Renal cortex interstitium (tissue), 11 donors: ENCODE data around the gene SULT1C2. TPM values are rescaled to one million over a fixed set of nuclear protein-coding genes. Genes with fewer than 3 reads are reported as not detected.
"Not testable (repeated sequence)": the region's sequence is repeated elsewhere in the genome, so short reads cannot be mapped to it uniquely, and the experiment has no call there.

Experiments used
- DNase-seq, 11 donors: peaks; one replicate each; pipeline ENCODE4 v3.0.0-alpha.2; 2013; ENCODE audit warnings: low read depth in 9 of 11, low spot score in 4 of 11; ENCODE audit errors: extremely low read depth in 1 of 11
- polyA plus RNA-seq, 3 donors: library from polyadenylated mRNA; unstranded; fragments of 120-200 nt; gene quantifications; one replicate each; pipeline ENCODE4 v1.2.1, GENCODE V29; 2013; ENCODE audit not compliant: insufficient read length in 3 of 3

Gene SULT1C2
- polyA plus RNA-seq, 3 donors, result 43.6 to 113 (median 54.9) TPM

DNA sequence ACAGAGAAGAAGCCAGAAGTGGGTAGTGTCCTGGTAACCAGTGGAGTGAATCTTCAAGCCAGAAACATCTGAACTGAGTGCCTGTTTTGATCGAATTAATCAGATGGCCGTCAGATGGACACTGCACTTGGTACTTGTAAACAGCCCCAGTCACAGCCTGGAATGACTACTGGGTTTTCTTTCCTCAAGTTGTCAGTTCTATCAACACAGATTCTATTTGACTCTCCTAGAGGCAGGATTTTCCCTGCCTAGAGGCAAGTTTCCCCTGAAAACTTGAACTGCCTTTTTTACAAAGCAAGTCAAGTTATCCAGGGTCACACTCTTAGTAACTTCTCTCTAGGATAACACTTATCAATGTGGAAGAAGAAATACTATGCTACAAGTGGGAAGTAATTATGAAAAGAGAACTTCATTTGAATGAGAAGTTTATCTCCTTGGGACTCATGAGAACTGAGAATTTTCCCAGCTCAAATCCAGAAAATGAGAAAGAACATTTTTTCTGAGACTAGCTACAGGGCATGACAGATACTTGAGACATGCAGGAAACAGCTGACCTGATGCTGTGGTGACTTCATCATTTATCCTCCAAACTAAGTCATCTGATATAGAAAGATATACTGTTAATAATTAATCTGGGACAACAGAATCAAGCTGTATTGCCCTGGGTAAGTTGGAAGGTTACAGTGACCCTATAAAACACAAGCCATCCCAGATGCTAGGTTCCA lies 36.0 kb downstream of the SULT1C2 start:
- DNase-seq, result no peak

- DNase-seq, result no peak
Observed at GRCh38 chr2:108325756-108326155, 37.1 kb downstream of the SULT1C2 start.

DNA sequence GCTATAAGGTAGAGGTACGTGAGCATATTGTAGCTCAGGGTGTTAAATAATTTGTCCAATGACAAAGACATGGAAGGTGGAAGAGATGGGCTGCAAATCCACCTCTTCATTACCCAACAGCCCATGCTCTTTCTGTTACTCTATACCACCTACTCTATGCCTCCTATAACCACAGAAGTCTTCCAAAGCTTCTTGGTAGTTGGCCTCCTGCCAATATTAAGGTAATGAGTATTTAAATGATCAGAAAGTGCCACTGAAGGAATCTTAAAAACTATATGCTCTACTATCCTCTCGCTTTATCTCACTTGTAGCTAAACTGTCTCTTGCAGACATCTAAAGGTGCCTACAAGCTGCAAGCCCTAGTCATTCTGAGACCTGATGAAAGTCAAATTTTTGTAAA lies 41.1 kb downstream of the SULT1C2 start:
- DNase-seq, result no peak

DNA sequence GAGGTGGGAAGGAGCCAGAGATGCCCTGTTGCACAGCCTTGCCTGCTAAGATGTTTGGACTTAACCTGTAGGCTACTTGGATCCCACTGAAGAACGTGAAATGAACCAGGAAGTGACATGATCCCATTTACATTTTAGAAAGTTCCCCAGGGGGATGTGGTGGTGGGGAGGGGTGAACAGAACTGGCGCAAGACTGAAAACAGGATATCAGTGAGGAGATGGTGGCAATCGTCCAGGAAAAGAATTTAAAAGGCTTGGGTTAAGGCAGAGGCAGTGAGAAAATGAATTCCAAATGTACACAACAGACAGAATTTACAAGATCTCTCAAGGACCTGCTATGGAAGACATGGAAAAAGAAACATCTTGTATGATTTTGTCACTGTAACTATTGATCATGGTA lies 42.3 kb downstream of the SULT1C2 start:
- DNase-seq, result peak in 1 of 11 donors; percentile 20

DNA sequence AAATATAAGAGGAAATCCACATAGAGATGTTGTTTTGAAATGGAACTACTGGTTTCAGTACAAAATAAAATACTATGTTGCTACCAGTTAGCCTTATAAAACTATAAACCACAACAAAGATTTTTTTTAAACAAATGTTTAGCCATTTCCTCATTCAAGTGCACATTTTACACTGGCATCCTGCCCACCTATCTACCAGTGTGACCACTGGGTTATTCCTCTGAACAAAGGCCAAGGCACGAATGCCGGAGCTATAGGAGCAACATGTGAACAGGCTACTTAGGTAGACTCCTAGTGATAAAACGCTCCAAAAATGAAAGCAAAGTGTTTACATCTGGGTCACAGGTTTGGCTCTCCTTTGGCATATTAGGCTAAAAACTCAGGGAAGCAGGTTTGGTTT lies 57.3 kb downstream of the SULT1C2 start:
- DNase-seq, result no peak

DNA sequence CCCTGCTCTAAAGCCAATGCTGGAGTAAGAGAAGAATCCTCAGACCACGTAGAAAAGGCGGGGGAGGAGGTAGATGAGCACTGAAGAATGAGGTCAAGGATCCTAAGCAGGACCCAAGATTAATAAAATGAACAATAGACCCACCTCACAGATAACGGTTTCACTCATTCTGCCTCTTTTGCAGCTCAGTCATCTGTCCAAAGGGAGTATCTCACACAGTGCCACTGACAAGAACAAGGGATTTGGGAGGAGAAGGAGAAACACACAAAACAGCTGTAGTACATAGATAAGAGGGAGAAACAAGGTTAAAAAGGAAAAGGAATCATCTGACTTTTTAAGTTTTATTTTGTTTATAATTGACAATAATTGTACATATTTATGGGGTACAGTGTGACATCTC lies 58.1 kb downstream of the SULT1C2 start:
- no peak for DNase-seq

- DNase-seq, result no peak
Observed at GRCh38 chr2:108347786-108348185, 59.1 kb downstream of the SULT1C2 start.

- no peak for DNase-seq
Observed at GRCh38 chr2:108348816-108349570, 60.3 kb downstream of the SULT1C2 start.

DNA sequence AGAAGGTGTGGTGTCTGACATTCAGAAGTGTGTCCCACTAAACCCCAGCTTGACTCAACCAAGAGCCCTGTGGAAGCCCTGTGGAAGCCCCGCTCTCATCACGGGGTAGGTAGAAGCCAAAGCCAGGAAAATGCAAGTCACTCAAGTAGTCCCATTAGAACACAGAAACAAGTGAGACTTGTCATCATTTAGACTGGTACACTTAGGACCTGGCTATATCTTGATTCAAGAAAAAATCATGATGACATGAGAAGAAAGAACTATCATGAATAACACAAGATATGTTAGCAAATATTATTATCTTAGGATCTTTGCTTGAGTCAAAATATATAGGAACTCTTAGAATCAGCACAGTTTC lies 60.9 kb downstream of the SULT1C2 start:
- DNase-seq, result no peak

GRCh38 chr2:108351889-108352288 lies 63.2 kb downstream of the SULT1C2 start:
- no peak for DNase-seq

DNA sequence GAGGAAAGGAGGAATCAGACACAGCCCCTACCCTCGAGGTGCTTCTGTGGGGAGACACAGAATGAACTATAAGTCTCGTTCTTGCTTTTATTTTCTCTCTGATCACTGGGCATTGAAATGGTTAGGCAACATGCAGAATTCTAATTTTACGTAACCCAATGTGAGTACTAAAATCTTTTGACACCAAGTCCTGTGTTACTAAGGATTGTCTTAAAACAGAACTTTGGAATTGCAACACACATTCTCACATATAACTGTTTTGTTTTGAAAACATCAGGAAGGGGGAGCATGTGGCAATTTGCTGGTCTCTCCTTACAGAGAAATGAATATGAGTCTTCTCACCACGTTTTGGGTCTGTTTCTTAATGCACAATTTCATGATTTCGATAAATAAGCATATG lies 65.4 kb downstream of the SULT1C2 start:
- no peak for DNase-seq

- DNase-seq, result no peak
Observed at GRCh38 chr2:108355906-108356734, 67.4 kb downstream of the SULT1C2 start.

DNA sequence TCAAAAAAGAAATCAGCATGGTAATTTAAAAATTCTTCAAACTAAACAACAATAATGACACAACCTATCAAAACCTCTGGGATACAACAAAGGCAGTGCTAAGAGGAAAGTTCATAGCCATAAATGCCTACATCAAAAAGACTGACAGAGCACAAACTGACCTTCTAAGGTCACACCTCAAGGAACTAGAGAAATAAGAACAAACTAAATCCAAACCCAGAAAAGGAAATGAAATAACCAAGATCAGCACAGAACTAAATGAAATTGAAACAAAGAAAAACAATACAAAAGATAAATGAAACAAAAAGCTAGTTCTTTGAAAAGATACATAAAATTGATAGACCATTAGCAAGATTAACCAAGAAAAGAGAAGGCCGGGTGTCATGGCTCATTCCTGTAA lies 70.6 kb downstream of the SULT1C2 start:
- not testable (repeated sequence) for DNase-seq

Other genes starting within 250 kb of the SULT1C2 start
- not detected for gene SULT1C3, start 48.9 kb upstream of the SULT1C2 start, polyA plus RNA-seq
- gene SULT1C4, start 89.1 kb downstream of the SULT1C2 start, polyA plus RNA-seq, result 10 to 100 TPM; 39.8 to 65.9 (median 48.5) TPM
- gene GCC2, start 160.3 kb downstream of the SULT1C2 start, polyA plus RNA-seq, result 10 to 100 TPM; 46.8 to 79.0 (median 58.1) TPM
- gene LIMS1, start 245.6 kb downstream of the SULT1C2 start, polyA plus RNA-seq, result 10 to 100 TPM; 49.3 to 55.5 (median 50.6) TPM